A549 (cell line): ENCODE measurements around the gene PPP6R1. TPM values are rescaled to one million over a fixed set of nuclear protein-coding genes. Genes with fewer than 3 reads are reported as not detected.

Experiments used
- ATAC-seq, 2 experiments: fragments of 200-7000 bp in 1 of 2; fragments of >200 bp in 1 of 2; cut with Nextera tagmentation in 1 of 2; cut with Tn5 transposase in 1 of 2; 3 replicates each; pipeline versions ENCODE4 v1.8.0 to v1.9.1; 2018 to 2020; ENCODE audit warnings: mild to moderate bottlenecking in 1 of 2, moderate library complexity in 1 of 2
- CTCF ChIA-PET: fragments of 300-600 bp; sonication (Branson Sonifier 250); formaldehyde crosslinking; extraction: SDS; loops from one replicate; lab custom pipeline; 2021; ENCODE audit warnings: antibody characterized with exemption, inconsistent platforms; lab: Yijun Ruan, JAX
- POLR2A ChIA-PET: fragments of 350-600 bp; formaldehyde crosslinking; extraction: SDS; loops from one replicate; lab custom pipeline; 2021; ENCODE audit warnings: antibody characterized with exemption, inconsistent platforms; lab: Yijun Ruan, JAX
- DNase-seq, 2 experiments: peaks; one replicate each; pipeline versions ENCODE4 v3.0.0 to v3.0.0-alpha.2; 2011 to 2016; ENCODE audit warnings: low read depth in 1 of 2, low spot score in 1 of 2
- FAIRE-seq: peaks from 2 replicates; lab custom pipeline; 2011; peaks lifted over from hg19 to GRCh38; lab: Jason Lieb, UNC
- H3K27ac ChIP-seq, 2 experiments: fragments of >200 bp; sonication (Bioruptor Twin); formaldehyde crosslinking; 3 replicates each; pipeline ENCODE4 v1.5.1; 2016 to 2017
- H3K4me1 ChIP-seq: fragments of >200 bp; sonication (Bioruptor Twin); formaldehyde crosslinking; 3 replicates; pipeline ENCODE4 v1.6.1; 2016
- H3K4me2 ChIP-seq: fragments of >200 bp; sonication (Bioruptor Twin); formaldehyde crosslinking; 3 replicates; pipeline ENCODE4 v1.6.1; 2016
- H3K4me3 ChIP-seq: fragments of >200 bp; sonication (Bioruptor Twin); formaldehyde crosslinking; 3 replicates; pipeline ENCODE4 v1.5.1; 2016
- H3K9me3 ChIP-seq: fragments of >200 bp; sonication (Bioruptor Twin); formaldehyde crosslinking; 3 replicates; pipeline ENCODE4 v1.6.1; 2016
- CBX8 ChIP-seq: fragments of 200-600 bp; sonication (generic); IDR thresholded peaks from 2 replicates; pipeline ENCODE4 v1.6.1; 2016
- CEBPB ChIP-seq, 2 experiments: fragments of >200 bp in 1 of 2; sonication (Bioruptor Twin) in 1 of 2; formaldehyde crosslinking in 1 of 2; IDR thresholded peaks; 2 replicates each; pipeline ENCODE4 v1.6.1; 2012 to 2016
- CHD2 ChIP-seq: fragments of 150-350 bp; IDR thresholded peaks from 2 replicates; pipeline ENCODE4 v1.6.1; 2014; ENCODE audit warnings: low read length; ENCODE audit not compliant: partially characterized antibody
- EHF ChIP-seq: fragments of 250-450 bp; sonication (Bioruptor Pico); IDR thresholded peaks from 2 replicates; pipeline ENCODE4 v1.5.0; 2020; ENCODE audit warnings: mild to moderate bottlenecking
- EHMT2 ChIP-seq: fragments of 200-600 bp; sonication (generic); IDR thresholded peaks from 2 replicates; pipeline ENCODE4 v1.6.1; 2016; ENCODE audit warnings: antibody characterized with exemption, low read depth, mild to moderate bottlenecking, moderate library complexity
- EP300 ChIP-seq, 2 experiments: fragments of >200 bp; sonication (Bioruptor Twin); formaldehyde crosslinking; IDR thresholded peaks; 2 replicates in 1 of 2; 3 replicates in 1 of 2; pipeline ENCODE4 v1.6.1; 2016 to 2017
- ESRRA ChIP-seq: fragments of 150-350 bp; IDR thresholded peaks from 2 replicates; pipeline ENCODE4 v1.6.1; 2014; ENCODE audit warnings: mild to moderate bottlenecking, low read length, borderline replicate concordance
- FOSL2 ChIP-seq, 2 experiments: fragments of 450-650 bp in 1 of 2; fragments of >200 bp in 1 of 2; sonication (Bioruptor Twin) in 1 of 2; formaldehyde crosslinking; IDR thresholded peaks; 2 replicates each; pipeline versions ENCODE4 v1.5.0 to v1.6.1; 2016 to 2020; ENCODE audit warnings: mild to moderate bottlenecking in 1 of 2, moderate library complexity in 1 of 2
- HDAC2 ChIP-seq: fragments of 200-600 bp; sonication (generic); IDR thresholded peaks from 2 replicates; pipeline ENCODE4 v1.6.1; 2016
- HOXB5 ChIP-seq: fragments of 250-450 bp; sonication (Bioruptor Pico); IDR thresholded peaks from 2 replicates; pipeline ENCODE4 v1.5.0; 2020; ENCODE audit warnings: mild to moderate bottlenecking, moderate library complexity
- JUN ChIP-seq, 2 experiments: fragments of >200 bp; sonication (Bioruptor Twin); formaldehyde crosslinking; IDR thresholded peaks; 2 replicates in 1 of 2; 3 replicates in 1 of 2; pipeline ENCODE4 v1.6.1; 2016 to 2017
- KDM5A ChIP-seq: fragments of 200-600 bp; sonication (generic); IDR thresholded peaks from 2 replicates; pipeline ENCODE4 v1.6.1; 2016; ENCODE audit warnings: antibody characterized with exemption, mild to moderate bottlenecking
- MAFK ChIP-seq: fragments of 450-650 bp; IDR thresholded peaks from 2 replicates; pipeline ENCODE4 v1.6.1; 2014; ENCODE audit not compliant: partially characterized antibody
- MAZ ChIP-seq: fragments of 150-350 bp; IDR thresholded peaks from 2 replicates; pipeline ENCODE4 v1.6.1; 2014; ENCODE audit warnings: antibody characterized with exemption, low read depth, low read length, borderline replicate concordance
- MYC ChIP-seq: IDR thresholded peaks from 2 replicates; pipeline ENCODE4 v1.6.1; 2012; ENCODE audit warnings: mild to moderate bottlenecking, inconsistent platforms, low read length, improper control_type of control experiment, borderline replicate concordance
- NFE2L2 ChIP-seq: fragments of 150-350 bp; conservative IDR thresholded peaks from 2 replicates; pipeline ENCODE4 v1.6.1; 2014; ENCODE audit warnings: low read length
- NR3C1 ChIP-seq: fragments of >200 bp; sonication (Bioruptor Twin); formaldehyde crosslinking; IDR thresholded peaks from 3 replicates; pipeline ENCODE4 v1.6.1; 2017
- PHF8 ChIP-seq: fragments of 200-600 bp; sonication (generic); IDR thresholded peaks from 2 replicates; pipeline ENCODE4 v1.6.1; 2016; ENCODE audit warnings: low read depth, mild to moderate bottlenecking, antibody characterized with exemption, moderate library complexity, borderline replicate concordance
- RAD21 ChIP-seq, 2 experiments: fragments of >200 bp in 1 of 2; sonication (Bioruptor Twin) in 1 of 2; formaldehyde crosslinking in 1 of 2; IDR thresholded peaks in 1 of 2; conservative IDR thresholded peaks in 1 of 2; 2 replicates in 1 of 2; 3 replicates in 1 of 2; pipeline ENCODE4 v1.6.1; 2012 to 2018; ENCODE audit warnings: inconsistent platforms in 1 of 2
- RARB ChIP-seq: fragments of 250-450 bp; sonication (Bioruptor Pico); IDR thresholded peaks from 2 replicates; pipeline ENCODE4 v1.8.0; 2021; ENCODE audit warnings: mild to moderate bottlenecking, moderate library complexity
- RFX5 ChIP-seq: fragments of 450-650 bp; IDR thresholded peaks from 2 replicates; pipeline ENCODE4 v1.7.1; 2014; ENCODE audit warnings: antibody characterized with exemption, mild to moderate bottlenecking, moderate library complexity
- RNF2 ChIP-seq: fragments of 200-600 bp; sonication (generic); IDR thresholded peaks from 2 replicates; pipeline ENCODE4 v1.6.1; 2016; ENCODE audit warnings: low read depth, mild to moderate bottlenecking, antibody characterized with exemption, moderate library complexity, borderline replicate concordance
- SMC3 ChIP-seq: fragments of >200 bp; sonication (Bioruptor Twin); formaldehyde crosslinking; IDR thresholded peaks from 3 replicates; pipeline ENCODE4 v1.6.1; 2018; ENCODE audit warnings: inconsistent platforms
- SREBF2 ChIP-seq: fragments of 450-650 bp; IDR thresholded peaks from 2 replicates; pipeline ENCODE4 v1.6.1; 2014; ENCODE audit warnings: mild to moderate bottlenecking, moderate library complexity
- ZC3H11A ChIP-seq: fragments of 450-650 bp; IDR thresholded peaks from 2 replicates; pipeline ENCODE4 v1.6.1; 2014; ENCODE audit warnings: antibody characterized with exemption, mild to moderate bottlenecking
- ZFP36 ChIP-seq: fragments of 450-650 bp; IDR thresholded peaks from 2 replicates; pipeline ENCODE4 v1.6.1; 2014; ENCODE audit warnings: borderline replicate concordance; ENCODE audit not compliant: partially characterized antibody
- ZNF302 ChIP-seq: fragments of 250-450 bp; sonication (Bioruptor Pico); IDR thresholded peaks from 2 replicates; pipeline ENCODE4 v1.9.0; 2021; ENCODE audit warnings: inconsistent platforms, mild to moderate bottlenecking, moderate library complexity
- WGBS: methylation state at CpG from one replicate; pipeline ENCODE4 v1.1.6; 2017; ENCODE audit errors: missing lambda C conversion rate; 5-methylcytosine and 5-hydroxymethylcytosine counted together
- polyA plus RNA-seq, 4 experiments: library from polyadenylated mRNA; depleted of rRNA in 3 of 4; stranded (reverse); fragments of >200 nt; fragmentation: RNase III in 1 of 4; extraction: RNeasy Plus Mini Kit Qiagen cat#74134 plus additional on column Dnase treatment in 1 of 4; gene quantifications; 2 replicates in 3 of 4; 3 replicates in 1 of 4; pipeline ENCODE4 v1.2.3, GENCODE V29; 2011 to 2017
- TF ChIP-seq, protein P1 (sequence below): fragments of 250-450 bp; sonication (Bioruptor Pico); IDR thresholded peaks from 2 replicates; pipeline ENCODE4 v1.5.0; 2020; ENCODE audit warnings: low read depth, mild to moderate bottlenecking, moderate library complexity
- TF ChIP-seq, protein P2 (sequence below): IDR thresholded peaks from 2 replicates; pipeline ENCODE4 v1.6.1; 2012; ENCODE audit warnings: low read depth, borderline replicate concordance
- TF ChIP-seq, protein P3 (sequence below): fragments of 450-650 bp; IDR thresholded peaks from 2 replicates; pipeline ENCODE4 v1.6.1; 2014; ENCODE audit warnings: antibody characterized with exemption
- TF ChIP-seq, protein P4 (sequence below): fragments of >200 bp; sonication (Bioruptor Twin); formaldehyde crosslinking; IDR thresholded peaks from 3 replicates; pipeline ENCODE4 v1.5.1; 2016
- TF ChIP-seq, protein P5 (sequence below): fragments of 250-450 bp; sonication (Bioruptor Pico); IDR thresholded peaks from 2 replicates; pipeline ENCODE4 v1.5.0; 2021; ENCODE audit warnings: mild to moderate bottlenecking, moderate library complexity, borderline replicate concordance

Gene PPP6R1
- polyA plus RNA-seq, 2 of the 4 experiments (the other 2 are of a cell fraction) = 42.9 to 78.0 TPM

DNA sequence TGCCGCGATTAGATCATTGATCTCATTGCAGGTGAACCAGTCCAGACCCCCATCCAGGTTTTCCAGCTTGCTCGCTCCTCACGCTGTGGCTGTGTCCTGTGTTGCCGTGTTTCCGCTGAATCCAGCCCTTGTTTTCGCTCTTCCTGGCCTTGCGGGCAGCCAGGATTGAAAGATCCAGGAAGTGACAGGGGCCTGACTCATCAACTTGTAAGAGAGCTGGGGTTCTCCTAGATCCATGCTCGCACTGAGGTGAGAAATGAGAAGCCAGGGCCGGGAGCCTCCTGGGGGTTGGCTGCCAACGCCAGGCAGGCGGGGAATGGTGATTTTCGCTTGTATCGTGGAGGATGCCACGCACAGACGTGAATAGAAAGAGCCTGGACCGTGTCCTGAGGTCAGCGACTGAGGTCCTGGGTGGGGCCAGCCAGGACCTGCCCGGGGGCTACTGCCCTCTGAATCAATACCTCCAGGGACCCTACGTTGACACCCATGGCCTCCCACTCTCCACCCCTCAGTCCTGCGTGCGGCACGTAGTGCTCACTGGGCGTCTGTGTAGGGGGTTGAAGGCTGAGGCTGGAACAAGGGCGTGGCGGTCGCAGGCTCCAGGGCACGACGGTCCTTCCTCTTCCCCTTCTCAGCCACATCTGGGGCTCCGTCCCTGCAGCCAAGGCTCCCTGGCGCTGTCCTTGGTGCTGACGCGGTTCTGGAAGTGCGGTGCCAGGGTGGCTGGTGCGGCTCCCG lies 42.2 kb downstream of the PPP6R1 start:
- peak overlapping the region; percentile 51 for H3K4me3 ChIP-seq
- H3K9me3 ChIP-seq = peaks cover 7% of the 10 kb centered on the region; the same call in 2 of the 3 replicates
- ATAC-seq (peak; percentile 93), FAIRE-seq (peak; percentile 99), DNase-seq (peak; percentile 99 to 100)
- POLR2A ChIA-PET = interaction anchor here (0.6 to 1.5 kb wide), 9 partner anchors 10 to 191 kb away, joined by 3 to 52 read pairs (median 5); partner anchors contain the start of genes HSPBP1, PPP6R1 and UBE2S
- peaks cover 12% of the 10 kb centered on the region for H3K4me1 ChIP-seq
- H3K4me2 ChIP-seq = peak overlapping the region; percentile 89
- H3K27ac ChIP-seq = peak overlapping the region; percentile 83 to 88
- WGBS = 2% methylated on average over 33 of the region's 36 CpGs
- CTCF ChIA-PET = interaction anchor here (0.9 to 1.7 kb wide), 8 partner anchors 13 to 61 kb away, joined by 3 to 9 read pairs (median 4); partner anchors contain the start of genes DNAAF3 and PPP6R1
- TF ChIP-seq RNF2 (no peak), ESRRA (peak; percentile 32; the same call in 1 of the 2 replicates), HOXB5 (CRISPR knock-in tag) (peak; percentile 90), RARB (CRISPR knock-in tag) (0 out of 2 replicates have a peak, but pooled peaks have one; percentile 56), FOSL2 (IDR thresholded peaks at IDR 0.05) (peak; percentile 96), FOSL2 (CRISPR knock-in tag; IDR thresholded peaks at IDR 0.05) (peak; percentile 99), CHD2 (peak; percentile 40), EP300 (IDR thresholded peaks at IDR 0.05) (peak in 1 of 2 experiments; percentile 41; a peak in 1 of 5 replicates), PHF8 (peak; percentile 72; the same call in 1 of the 2 replicates), EHF (CRISPR knock-in tag) (no peak; the same call in 1 of the 2 replicates), MAFK (peak; percentile 97), CEBPB (IDR thresholded peaks at IDR 0.05) (peak in 1 of 2 experiments; percentile 58; a peak in 2 of 4 replicates), NFE2L2 (peak; percentile 32; the same call in 1 of the 2 replicates), RAD21 (conservative IDR thresholded peaks at IDR 0.05 in 1 of 2, IDR thresholded peaks at IDR 0.05 in 1 of 2) (peak; percentile 38 to 52; a peak in 3 of 5 replicates), MYC (peak; percentile 88), ZC3H11A (no peak), NR3C1 (no peak), RFX5 (peak; percentile 89), MAZ (peak; percentile 93; the same call in 1 of the 2 replicates), KDM5A (no peak), SREBF2 (no peak), HDAC2 (no peak; the same call in 1 of the 2 replicates), JUN (IDR thresholded peaks at IDR 0.05) (peak; percentile 86 to 87), ZFP36 (no peak), EHMT2 (0 out of 2 replicates have a peak, but pooled peaks have one; percentile 19), ZNF302 (no peak), CBX8 (no peak), SMC3 (peak; percentile 43; the same call in 2 of the 3 replicates)
- TF ChIP-seq, protein P1, sequence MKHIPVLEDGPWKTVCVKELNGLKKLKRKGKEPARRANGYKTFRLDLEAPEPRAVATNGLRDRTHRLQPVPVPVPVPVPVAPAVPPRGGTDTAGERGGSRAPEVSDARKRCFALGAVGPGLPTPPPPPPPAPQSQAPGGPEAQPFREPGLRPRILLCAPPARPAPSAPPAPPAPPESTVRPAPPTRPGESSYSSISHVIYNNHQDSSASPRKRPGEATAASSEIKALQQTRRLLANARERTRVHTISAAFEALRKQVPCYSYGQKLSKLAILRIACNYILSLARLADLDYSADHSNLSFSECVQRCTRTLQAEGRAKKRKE (CRISPR knock-in tag) = peak; percentile 70; the same call in 1 of the 2 replicates
- TF ChIP-seq, protein P2, sequence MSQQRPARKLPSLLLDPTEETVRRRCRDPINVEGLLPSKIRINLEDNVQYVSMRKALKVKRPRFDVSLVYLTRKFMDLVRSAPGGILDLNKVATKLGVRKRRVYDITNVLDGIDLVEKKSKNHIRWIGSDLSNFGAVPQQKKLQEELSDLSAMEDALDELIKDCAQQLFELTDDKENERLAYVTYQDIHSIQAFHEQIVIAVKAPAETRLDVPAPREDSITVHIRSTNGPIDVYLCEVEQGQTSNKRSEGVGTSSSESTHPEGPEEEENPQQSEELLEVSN = peak; percentile 85
- TF ChIP-seq, protein P3, sequence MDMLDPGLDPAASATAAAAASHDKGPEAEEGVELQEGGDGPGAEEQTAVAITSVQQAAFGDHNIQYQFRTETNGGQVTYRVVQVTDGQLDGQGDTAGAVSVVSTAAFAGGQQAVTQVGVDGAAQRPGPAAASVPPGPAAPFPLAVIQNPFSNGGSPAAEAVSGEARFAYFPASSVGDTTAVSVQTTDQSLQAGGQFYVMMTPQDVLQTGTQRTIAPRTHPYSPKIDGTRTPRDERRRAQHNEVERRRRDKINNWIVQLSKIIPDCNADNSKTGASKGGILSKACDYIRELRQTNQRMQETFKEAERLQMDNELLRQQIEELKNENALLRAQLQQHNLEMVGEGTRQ = 0 out of 2 replicates have a peak, but pooled peaks have one; percentile 5
- TF ChIP-seq, protein P4, sequence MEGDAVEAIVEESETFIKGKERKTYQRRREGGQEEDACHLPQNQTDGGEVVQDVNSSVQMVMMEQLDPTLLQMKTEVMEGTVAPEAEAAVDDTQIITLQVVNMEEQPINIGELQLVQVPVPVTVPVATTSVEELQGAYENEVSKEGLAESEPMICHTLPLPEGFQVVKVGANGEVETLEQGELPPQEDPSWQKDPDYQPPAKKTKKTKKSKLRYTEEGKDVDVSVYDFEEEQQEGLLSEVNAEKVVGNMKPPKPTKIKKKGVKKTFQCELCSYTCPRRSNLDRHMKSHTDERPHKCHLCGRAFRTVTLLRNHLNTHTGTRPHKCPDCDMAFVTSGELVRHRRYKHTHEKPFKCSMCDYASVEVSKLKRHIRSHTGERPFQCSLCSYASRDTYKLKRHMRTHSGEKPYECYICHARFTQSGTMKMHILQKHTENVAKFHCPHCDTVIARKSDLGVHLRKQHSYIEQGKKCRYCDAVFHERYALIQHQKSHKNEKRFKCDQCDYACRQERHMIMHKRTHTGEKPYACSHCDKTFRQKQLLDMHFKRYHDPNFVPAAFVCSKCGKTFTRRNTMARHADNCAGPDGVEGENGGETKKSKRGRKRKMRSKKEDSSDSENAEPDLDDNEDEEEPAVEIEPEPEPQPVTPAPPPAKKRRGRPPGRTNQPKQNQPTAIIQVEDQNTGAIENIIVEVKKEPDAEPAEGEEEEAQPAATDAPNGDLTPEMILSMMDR = no peak
- TF ChIP-seq, protein P5, sequence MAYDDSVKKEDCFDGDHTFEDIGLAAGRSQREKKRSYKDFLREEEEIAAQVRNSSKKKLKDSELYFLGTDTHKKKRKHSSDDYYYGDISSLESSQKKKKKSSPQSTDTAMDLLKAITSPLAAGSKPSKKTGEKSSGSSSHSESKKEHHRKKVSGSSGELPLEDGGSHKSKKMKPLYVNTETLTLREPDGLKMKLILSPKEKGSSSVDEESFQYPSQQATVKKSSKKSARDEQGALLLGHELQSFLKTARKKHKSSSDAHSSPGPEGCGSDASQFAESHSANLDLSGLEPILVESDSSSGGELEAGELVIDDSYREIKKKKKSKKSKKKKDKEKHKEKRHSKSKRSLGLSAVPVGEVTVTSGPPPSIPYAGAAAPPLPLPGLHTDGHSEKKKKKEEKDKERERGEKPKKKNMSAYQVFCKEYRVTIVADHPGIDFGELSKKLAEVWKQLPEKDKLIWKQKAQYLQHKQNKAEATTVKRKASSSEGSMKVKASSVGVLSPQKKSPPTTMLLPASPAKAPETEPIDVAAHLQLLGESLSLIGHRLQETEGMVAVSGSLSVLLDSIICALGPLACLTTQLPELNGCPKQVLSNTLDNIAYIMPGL (CRISPR knock-in tag) = peak; percentile 85
